Erythroblast (primary cell): ENCODE measurements around the gene SPINK6.

Experiments
- GATA1 ChIP-seq: IDR thresholded peaks from 2 replicates; pipeline ENCODE4 v1.6.1; 2011; ENCODE audit warnings: low read depth, mild to moderate bottlenecking, control low read depth, low read length, moderate library complexity
- POLR2A ChIP-seq: IDR thresholded peaks from 2 replicates; pipeline ENCODE4 v1.6.1; 2011; ENCODE audit warnings: mild to moderate bottlenecking, low read length

DNA sequence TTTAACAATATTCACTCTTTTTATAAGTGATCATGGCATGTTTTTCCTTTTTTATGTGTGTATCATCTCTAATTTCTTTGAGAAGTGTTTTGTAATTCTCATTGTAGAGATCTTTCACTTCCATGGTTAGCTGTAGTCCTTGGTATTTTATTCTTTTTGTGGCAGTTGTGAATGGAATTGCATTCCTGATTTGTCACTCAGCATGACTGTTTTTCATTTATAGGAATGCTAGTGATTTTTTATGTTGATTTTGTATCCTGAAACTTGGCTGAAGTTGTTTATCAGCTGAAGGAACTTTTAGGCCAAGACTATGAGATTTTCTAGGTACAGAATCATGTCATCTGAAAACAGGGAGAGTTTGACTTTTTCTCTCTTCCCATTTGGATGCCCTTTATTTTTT, 52.6 kb downstream of the SPINK6 start:
- TF ChIP-seq POLR2A = no peak
- TF ChIP-seq GATA1 = no peak
